ENCODE results near the gene SFSWAP. TPM values are rescaled to one million over a fixed set of nuclear protein-coding genes. Genes with fewer than 3 reads are reported as not detected.
A peak's percentile ranks its signal among the peaks of the same experiment; 100 is the strongest.
"Not testable (repeated sequence)": the region's sequence is repeated elsewhere in the genome, so short reads cannot be mapped to it uniquely, and the experiment has no call there.

Gene SFSWAP
- total RNA-seq, 1 experiment from 2014 or later, result 76.3 TPM

- TF ChIP-seq MLX (CRISPR knock-in tag; IDR thresholded peaks at IDR 0.05) (peak; percentile 52; the same call in 1 of the 2 replicates), NR1H2 (CRISPR knock-in tag; IDR thresholded peaks at IDR 0.05) (no peak), ETV6 (CRISPR knock-in tag; IDR thresholded peaks at IDR 0.05) (peak; percentile 46; the same call in 1 of the 2 replicates), ZNF512 (CRISPR knock-in tag; IDR thresholded peaks at IDR 0.05; ENCODE audit: borderline replicate concordance) (no peak), USF2 (CRISPR knock-in tag; IDR thresholded peaks at IDR 0.05) (no peak), ZNF317 (CRISPR knock-in tag; IDR thresholded peaks at IDR 0.05; ENCODE audit: borderline replicate concordance, low read depth) (no peak), GRHL2 (CRISPR knock-in tag; IDR thresholded peaks at IDR 0.05; ENCODE audit: insufficient replicate concordance, severe bottlenecking) (no peak), ZNF121 (CRISPR knock-in tag; IDR thresholded peaks at IDR 0.05) (0 out of 2 replicates have a peak, but pooled peaks have one; percentile 28), ZNF138 (CRISPR knock-in tag; conservative IDR thresholded peaks at IDR 0.05) (no peak), ZBTB43 (CRISPR knock-in tag; IDR thresholded peaks at IDR 0.05) (0 out of 2 replicates have a peak, but pooled peaks have one; percentile 22), E2F4 (CRISPR knock-in tag; IDR thresholded peaks at IDR 0.05; ENCODE audit: borderline replicate concordance, low read depth) (peak; percentile 36; the same call in 1 of the 2 replicates), NFYB (CRISPR knock-in tag; conservative IDR thresholded peaks at IDR 0.05; ENCODE audit: low read depth) (no peak), PREB (CRISPR knock-in tag; IDR thresholded peaks at IDR 0.05; ENCODE audit: borderline replicate concordance) (0 out of 2 replicates have a peak, but pooled peaks have one; percentile 25), SP1 (CRISPR knock-in tag; conservative IDR thresholded peaks at IDR 0.05) (peak; percentile 51), ZNF263 (CRISPR knock-in tag; IDR thresholded peaks at IDR 0.05; ENCODE audit: low read depth) (no peak)
Observed at GRCh38 chr12:131710464-131711457, at the start of gene SFSWAP (continued).

GRCh38 chr12:131661170-131661985 lies 49.5 kb upstream of the SFSWAP start:
- DNase-seq (ENCODE audit: low spot score); POLR2A ChIA-PET; CTCF ChIA-PET; H3K9me3 Mint-ChIP-seq; H3K4me3 Mint-ChIP-seq; H3K4me1 Mint-ChIP-seq; H3K36me3 Mint-ChIP-seq; H3K27ac Mint-ChIP-seq: not testable (repeated sequence)
- peaks cover 17% of the 10 kb centered on the region for H3K27me3 Mint-ChIP-seq (ENCODE audit: low read depth)
- ATAC-seq, result peak; percentile 13

GRCh38 chr12:131661986-131662288 lies 49.0 kb upstream of the SFSWAP start:
- CTCF ChIA-PET; H3K36me3 Mint-ChIP-seq; H3K27ac Mint-ChIP-seq; DNase-seq (ENCODE audit: low spot score); H3K9me3 Mint-ChIP-seq; H3K4me1 Mint-ChIP-seq; POLR2A ChIA-PET: not testable (repeated sequence)
- peaks cover 13% of the 10 kb centered on the region for H3K27me3 Mint-ChIP-seq (ENCODE audit: low read depth)
- peak; percentile 80 for ATAC-seq
- H3K4me3 Mint-ChIP-seq, result peak overlapping the region; percentile 38; the same call in 1 of the 2 replicates

- Mint-ChIP-seq H3K4me3 (peak overlapping the region; percentile 38; the same call in 1 of the 2 replicates), H3K27me3 (ENCODE audit: low read depth) (peaks cover 11% of the 10 kb centered on the region)
- H3K36me3 Mint-ChIP-seq; POLR2A ChIA-PET; DNase-seq (ENCODE audit: low spot score); CTCF ChIA-PET; H3K27ac Mint-ChIP-seq; ATAC-seq; H3K4me1 Mint-ChIP-seq; H3K9me3 Mint-ChIP-seq: not testable (repeated sequence)
Observed at GRCh38 chr12:131662346-131662745, 48.5 kb upstream of the SFSWAP start.

GRCh38 chr12:131665666-131666065 lies 45.2 kb upstream of the SFSWAP start:
- CTCF ChIA-PET, H3K27ac Mint-ChIP-seq, POLR2A ChIA-PET: not testable (repeated sequence)

More at GRCh38 chr12:131665666-131666065, 45.2 kb upstream of the SFSWAP start:
- DNase-seq (ENCODE audit: low spot score); H3K4me3 Mint-ChIP-seq; H3K9me3 Mint-ChIP-seq; ATAC-seq; H3K27me3 Mint-ChIP-seq (ENCODE audit: low read depth); H3K4me1 Mint-ChIP-seq; H3K36me3 Mint-ChIP-seq: not testable (repeated sequence)
